Psoas muscle (tissue), 8 donors: ENCODE results near the gene ABHD10. TPM values are rescaled to one million over a fixed set of nuclear protein-coding genes. Genes with fewer than 3 reads are reported as not detected.

Experiments used
- ATAC-seq, 4 donors: fragments of 200-7000 bp; cut with Tn5 transposase; one replicate each; pipeline ENCODE4 v1.9.1; 2020; ENCODE audit warnings: moderate library complexity in 3 of 4, mild to moderate bottlenecking in 2 of 4
- DNase-seq, 2 donors: peaks; one replicate each; pipeline ENCODE4 v3.0.0-alpha.2; 2020
- H3K27ac ChIP-seq: fragments of 200-600 bp; one replicate; pipeline ENCODE4 v1.8.0; 2022
- H3K27me3 ChIP-seq, 3 donors: fragments of 200-600 bp in 1 of 3; one replicate each; pipeline versions ENCODE4 v1.6.1 to v1.8.0; 2013 to 2022; ENCODE audit warnings: low read length in 2 of 3, mild to moderate bottlenecking in 2 of 3, moderate library complexity in 1 of 3; ENCODE audit not compliant: insufficient read depth in 3 of 3
- H3K36me3 ChIP-seq, 2 donors: fragments of 200-600 bp in 1 of 2; one replicate each; pipeline versions ENCODE4 v1.6.1 to v1.8.0; 2013 to 2022; ENCODE audit warnings: low read depth in 1 of 2, mild to moderate bottlenecking in 1 of 2, moderate library complexity in 1 of 2; ENCODE audit not compliant: insufficient read depth in 1 of 2
- H3K4me1 ChIP-seq: fragments of 200-600 bp; one replicate; pipeline ENCODE4 v1.8.0; 2022
- H3K4me3 ChIP-seq: fragments of 200-600 bp; one replicate; pipeline ENCODE4 v1.8.0; 2022; ENCODE audit warnings: mild to moderate bottlenecking
- H3K9me3 ChIP-seq: fragments of 200-600 bp; one replicate; pipeline ENCODE4 v1.8.0; 2022
- WGBS, 3 donors: extraction: QIAGEN DNeasy Blood & Tissue Kit; methylation state at CpG; one replicate each; pipeline versions ENCODE4 v1.1.6 to v1.1.7; 2013; 5-methylcytosine and 5-hydroxymethylcytosine counted together
- intact Hi-C, 2 donors: fragments of 100-400 bp; cut with DNase I; formaldehyde crosslinking; loops; one replicate each; pipeline versions ENCODE4 v1.11.0 to v1.14.2; 2022
- polyA plus RNA-seq, 3 donors: library from polyadenylated mRNA; stranded (reverse); fragments of 200-250 nt; gene quantifications; one replicate each; pipeline ENCODE4 v1.2.3, GENCODE V29; 2013
- total RNA-seq, 4 donors: library from RNA; stranded (reverse); fragmentation: NEBNext Ultra II Directional in 2 of 4; extraction: Animal tissue kit (Norgen Biotek cat#: 25700) in 2 of 4; gene quantifications; one replicate each; pipeline versions ENCODE4 v1.2.1 to v1.2.4, GENCODE V29; 2021 to 2023
- TF ChIP-seq, protein P1 (sequence below): fragments of 200-600 bp; IDR thresholded peaks from one replicate; pipeline ENCODE4 v1.8.0; 2022; ENCODE audit warnings: antibody characterized with exemption
- donor health status: healthy with polysubstance abuse.
- donor health status: DM: no; HTN: no; CAD: no; lungs with moderate emphysema.
- donor health status: Bipolar disorder and iron deficiency.
- donor health status: healthy.
- donor health status: DM: yes; HTN: yes; CAD: no.
- donor health status: DM: no; HTN: no; CAD: no.
- donor health status: DM: no; HTN: no; CAD: no.
- donor health status: DM: yes; HTN: yes; CAD: no.

Gene ABHD10
- total and polyA plus RNA-seq, 7 donors = 6.1 to 17.1 (median 12.9) TPM

GRCh38 chr3:112005091-112005672 is 26.4 kb downstream of the ABHD10 start:
- DNase-seq (no peak), ATAC-seq (no peak)
- H3K36me3 ChIP-seq = no peaks in the 10 kb centered on the region
- intact Hi-C loops = no loop called here
- no peak overlapping the region for H3K4me3 ChIP-seq
- WGBS, 3 donors = 72 to 81% (median 73%) methylated on average over 4 of the region's 4 CpGs
- TF ChIP-seq, protein P1, sequence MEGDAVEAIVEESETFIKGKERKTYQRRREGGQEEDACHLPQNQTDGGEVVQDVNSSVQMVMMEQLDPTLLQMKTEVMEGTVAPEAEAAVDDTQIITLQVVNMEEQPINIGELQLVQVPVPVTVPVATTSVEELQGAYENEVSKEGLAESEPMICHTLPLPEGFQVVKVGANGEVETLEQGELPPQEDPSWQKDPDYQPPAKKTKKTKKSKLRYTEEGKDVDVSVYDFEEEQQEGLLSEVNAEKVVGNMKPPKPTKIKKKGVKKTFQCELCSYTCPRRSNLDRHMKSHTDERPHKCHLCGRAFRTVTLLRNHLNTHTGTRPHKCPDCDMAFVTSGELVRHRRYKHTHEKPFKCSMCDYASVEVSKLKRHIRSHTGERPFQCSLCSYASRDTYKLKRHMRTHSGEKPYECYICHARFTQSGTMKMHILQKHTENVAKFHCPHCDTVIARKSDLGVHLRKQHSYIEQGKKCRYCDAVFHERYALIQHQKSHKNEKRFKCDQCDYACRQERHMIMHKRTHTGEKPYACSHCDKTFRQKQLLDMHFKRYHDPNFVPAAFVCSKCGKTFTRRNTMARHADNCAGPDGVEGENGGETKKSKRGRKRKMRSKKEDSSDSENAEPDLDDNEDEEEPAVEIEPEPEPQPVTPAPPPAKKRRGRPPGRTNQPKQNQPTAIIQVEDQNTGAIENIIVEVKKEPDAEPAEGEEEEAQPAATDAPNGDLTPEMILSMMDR = no peak
- no peak overlapping the region for H3K27ac ChIP-seq
- H3K27me3 ChIP-seq = peaks cover 0 to 12% (median 0%) of the 10 kb centered on the region in 3 donors
- H3K9me3 ChIP-seq = no peaks in the 10 kb centered on the region
- no peaks in the 10 kb centered on the region for H3K4me1 ChIP-seq

- H3K27me3 ChIP-seq = no peaks in the 10 kb centered on the region
- ATAC-seq (no peak), DNase-seq (no peak)
- H3K4me1 ChIP-seq = no peaks in the 10 kb centered on the region
- no peaks in the 10 kb centered on the region for H3K9me3 ChIP-seq
- H3K36me3 ChIP-seq = no peaks in the 10 kb centered on the region
- 12 to 27% (median 19%) methylated on average over 1 of the region's 1 CpG for WGBS, 3 donors
- H3K4me3 ChIP-seq = no peak overlapping the region
- H3K27ac ChIP-seq = no peak overlapping the region
- intact Hi-C loops = no loop called here
- TF ChIP-seq, protein P1 = no peak
Measured at GRCh38 chr3:112007633-112008032, 28.8 kb downstream of the ABHD10 start.

- H3K27me3 ChIP-seq = no peaks in the 10 kb centered on the region
- intact Hi-C loops = no loop called here
- no peak for ATAC-seq
- 78 to 91% (median 86%) methylated on average over 2 of the region's 2 CpGs for WGBS, 3 donors
- H3K9me3 ChIP-seq = no peaks in the 10 kb centered on the region
- DNase-seq = no peak
- H3K36me3 ChIP-seq = no peaks in the 10 kb centered on the region
- no peaks in the 10 kb centered on the region for H3K4me1 ChIP-seq
- TF ChIP-seq, protein P1 = no peak
- H3K27ac ChIP-seq = no peak overlapping the region
- H3K4me3 ChIP-seq = no peak overlapping the region
Measured at GRCh38 chr3:112009670-112010069, 30.8 kb downstream of the ABHD10 start.

DNA sequence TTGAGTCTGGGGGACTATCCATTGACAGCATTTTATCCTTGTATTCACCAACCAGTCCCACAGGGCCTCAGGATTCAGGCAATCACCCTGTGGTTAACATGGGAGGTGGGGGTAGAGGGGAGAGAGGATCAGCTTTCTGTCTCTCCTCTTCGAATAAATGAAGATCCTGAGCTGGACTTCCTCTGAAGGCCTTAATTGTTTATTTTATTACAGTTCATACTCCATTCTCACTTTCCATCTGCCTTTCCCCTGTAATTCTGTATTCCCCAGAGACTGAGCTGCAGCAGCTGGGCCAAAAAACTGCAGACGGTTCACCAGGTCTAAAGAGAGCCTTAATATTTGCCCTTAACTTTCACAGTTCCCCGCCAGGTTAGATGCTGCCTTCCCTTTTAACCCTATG is 31.8 kb downstream of the ABHD10 start:
- H3K9me3 ChIP-seq = no peaks in the 10 kb centered on the region
- H3K36me3 ChIP-seq = no peaks in the 10 kb centered on the region
- ATAC-seq (no peak), DNase-seq (no peak)
- H3K4me3 ChIP-seq = no peak overlapping the region
- no peak overlapping the region for H3K27ac ChIP-seq
- H3K27me3 ChIP-seq = no peaks in the 10 kb centered on the region
- WGBS, 3 donors = 44 to 60% (median 44%) methylated on average over 3 of the region's 3 CpGs
- H3K4me1 ChIP-seq = no peaks in the 10 kb centered on the region
- intact Hi-C loops = no loop called here
- TF ChIP-seq, protein P1 = no peak

DNA sequence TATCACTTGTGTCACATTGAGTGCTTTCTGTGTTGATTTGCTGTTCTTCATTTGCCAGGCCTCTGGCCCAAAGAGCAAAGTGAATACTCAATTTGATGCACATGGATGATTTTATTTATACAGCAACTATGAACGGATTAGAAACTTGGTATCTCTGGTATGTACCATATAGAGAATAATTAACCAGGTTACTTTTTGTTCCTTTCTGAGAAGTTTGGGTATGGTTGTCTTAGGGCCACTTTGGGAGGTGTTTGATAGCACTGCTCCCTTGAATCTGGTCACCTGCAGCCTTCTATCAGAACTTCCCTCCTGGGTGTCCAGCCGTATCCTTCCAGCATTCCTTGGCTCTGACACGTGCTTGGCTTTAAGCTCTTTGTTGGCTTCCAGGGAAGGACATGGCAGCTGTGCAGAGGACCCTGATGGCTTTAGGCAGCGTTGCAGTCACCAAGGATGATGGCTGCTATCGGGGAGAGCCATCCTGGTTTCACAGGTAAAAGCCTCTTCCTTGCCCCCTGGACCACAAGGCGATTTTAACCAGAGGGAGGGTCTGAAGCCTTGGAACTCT is 32.6 kb downstream of the ABHD10 start:
- TF ChIP-seq, protein P1 = no peak
- H3K36me3 ChIP-seq = no peaks in the 10 kb centered on the region
- no peaks in the 10 kb centered on the region for H3K27me3 ChIP-seq
- no peaks in the 10 kb centered on the region for H3K9me3 ChIP-seq
- ATAC-seq (no peak), DNase-seq (no peak)
- no peak overlapping the region for H3K27ac ChIP-seq
- no peak overlapping the region for H3K4me3 ChIP-seq
- WGBS, 3 donors = 53 to 66% (median 57%) methylated on average over 6 of the region's 6 CpGs
- intact Hi-C loops = no loop called here
- no peaks in the 10 kb centered on the region for H3K4me1 ChIP-seq
